Stimulated activated naive CD8-positive, alpha-beta T cell treated with anti-CD3 and anti-CD28 coated beads, Interleukin-15, Interleukin-2, amounts not matched to agents 100 ng/mL and 50 ng/mL, for 24 hours (primary cell): ENCODE measurements around the gene KCNIP1.

ENCODE experiments used
- H3K27ac Mint-ChIP-seq: one replicate; pipeline ENCODE4 v1.8.0; 2021; ENCODE audit warnings: mild to moderate bottlenecking, mixed read lengths
- H3K27me3 Mint-ChIP-seq: one replicate; pipeline ENCODE4 v1.8.0; 2021; ENCODE audit warnings: mixed read lengths
- H3K36me3 Mint-ChIP-seq: one replicate; pipeline ENCODE4 v1.8.0; 2021; ENCODE audit warnings: low read depth, mixed read lengths
- H3K4me1 Mint-ChIP-seq: one replicate; pipeline ENCODE4 v1.8.0; 2021; ENCODE audit warnings: low read depth, mixed read lengths
- H3K4me3 Mint-ChIP-seq: one replicate; pipeline ENCODE4 v1.8.0; 2021; ENCODE audit warnings: mild to moderate bottlenecking, mixed read lengths
- H3K9me3 Mint-ChIP-seq: one replicate; pipeline ENCODE4 v1.8.0; 2021; ENCODE audit warnings: mixed read lengths

The KCNIP1 gene

GRCh38 chr5:170771496-170771895 lies 267.7 kb downstream of the KCNIP1 start:
- Mint-ChIP-seq H3K27ac (no peak overlapping the region), H3K36me3 (no peaks in the 10 kb centered on the region), H3K27me3 (peaks cover 3% of the 10 kb centered on the region), H3K9me3 (no peaks in the 10 kb centered on the region), H3K4me3 (no peak overlapping the region), H3K4me1 (no peaks in the 10 kb centered on the region)

DNA sequence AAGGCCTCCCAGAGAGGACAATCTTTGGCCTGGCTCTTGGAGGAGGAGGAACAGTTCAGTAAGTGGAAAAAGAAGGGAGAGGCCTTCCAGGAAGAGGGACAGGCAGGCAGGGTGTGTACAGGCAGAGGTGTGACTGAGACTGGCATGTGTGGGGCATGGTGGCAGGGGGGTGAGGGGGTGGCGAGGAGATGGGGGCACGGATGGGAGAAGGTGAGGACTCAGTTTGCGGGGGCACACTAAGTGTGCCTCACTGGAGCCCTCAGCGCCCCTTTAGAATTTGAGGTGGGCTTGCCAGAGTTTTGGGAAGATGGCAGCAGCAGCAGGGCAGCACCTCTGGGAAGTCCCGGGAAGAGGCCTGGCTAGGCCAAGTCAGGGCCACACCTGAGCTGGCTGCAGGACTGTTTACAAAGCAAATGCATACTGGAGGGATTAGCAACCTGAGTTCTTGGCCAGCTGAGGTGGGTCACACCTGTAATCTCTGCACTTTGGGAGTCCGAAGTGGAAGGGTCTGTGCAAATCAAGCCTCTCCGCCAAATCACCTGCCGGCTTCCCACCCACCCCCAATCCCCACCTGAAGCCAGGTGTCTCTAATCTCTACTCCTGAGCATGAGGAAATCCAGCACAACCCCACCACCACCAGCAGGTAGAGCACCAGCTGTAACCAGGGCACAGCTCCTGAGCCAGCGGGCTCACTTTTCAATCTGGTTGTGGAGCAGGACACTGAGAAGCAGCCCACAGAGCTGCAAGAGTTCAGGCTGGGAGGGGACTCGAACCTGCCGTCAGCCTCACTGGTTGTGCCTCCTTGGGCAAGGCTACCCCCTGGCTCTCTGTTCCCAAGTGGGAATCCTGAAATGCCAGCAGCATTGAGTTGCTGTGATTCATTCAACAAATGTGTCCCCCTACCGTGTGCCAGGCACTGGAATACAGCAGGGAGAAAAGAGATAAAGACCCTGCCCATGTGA lies 269.5 kb downstream of the KCNIP1 start:
- Mint-ChIP-seq H3K36me3 (no peaks in the 10 kb centered on the region), H3K4me1 (no peaks in the 10 kb centered on the region), H3K27ac (no peak overlapping the region), H3K4me3 (no peak overlapping the region), H3K27me3 (peaks cover 3% of the 10 kb centered on the region), H3K9me3 (no peaks in the 10 kb centered on the region)

DNA sequence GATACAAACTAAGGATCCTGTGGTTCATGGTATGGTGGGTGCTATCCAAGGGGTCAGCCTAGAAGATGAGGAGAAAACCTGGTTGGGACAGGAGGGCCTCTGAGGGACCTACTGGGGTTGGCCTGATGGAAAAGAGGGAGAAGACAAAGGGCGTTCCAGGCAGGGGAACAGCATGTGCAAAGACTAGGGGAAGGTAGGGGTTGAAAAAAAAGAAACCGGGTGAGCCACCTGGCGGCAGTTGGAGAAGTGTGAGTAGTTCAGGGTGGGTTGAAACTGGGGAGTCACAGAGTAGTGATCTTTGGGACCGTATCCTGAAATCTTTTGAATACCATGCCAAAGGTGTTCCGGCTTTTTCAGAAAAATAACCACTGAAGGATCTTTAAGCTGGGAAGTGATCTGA lies 271.0 kb downstream of the KCNIP1 start:
- no peaks in the 10 kb centered on the region for H3K4me1 Mint-ChIP-seq
- no peak overlapping the region for H3K27ac Mint-ChIP-seq
- H3K27me3 Mint-ChIP-seq: peaks cover 3% of the 10 kb centered on the region
- no peaks in the 10 kb centered on the region for H3K9me3 Mint-ChIP-seq
- H3K36me3 Mint-ChIP-seq: no peaks in the 10 kb centered on the region
- H3K4me3 Mint-ChIP-seq: no peak overlapping the region

DNA sequence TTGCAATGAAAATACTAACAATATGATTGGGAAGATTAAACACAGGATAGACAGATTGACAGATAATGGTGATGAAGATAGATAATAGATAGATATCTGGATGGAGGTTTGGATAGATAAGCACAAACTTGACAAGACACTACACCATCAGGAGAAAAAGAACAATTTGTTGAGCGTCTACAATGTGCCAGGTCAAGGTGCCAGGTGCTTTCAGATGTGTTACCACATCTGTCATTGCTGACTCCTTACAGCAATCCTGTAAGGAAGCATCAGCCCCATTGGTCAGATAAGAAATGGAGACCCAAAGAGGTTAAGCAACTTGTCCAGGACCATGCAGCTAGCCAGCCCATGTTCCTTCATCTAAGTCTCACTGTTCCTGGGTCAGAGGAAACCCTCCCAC lies 278.1 kb downstream of the KCNIP1 start:
- Mint-ChIP-seq H3K27me3 (no peaks in the 10 kb centered on the region), H3K9me3 (no peaks in the 10 kb centered on the region), H3K36me3 (no peaks in the 10 kb centered on the region)

GRCh38 chr5:170782438-170782837 lies 278.6 kb downstream of the KCNIP1 start:
- H3K4me1 Mint-ChIP-seq: no peaks in the 10 kb centered on the region
- no peak overlapping the region for H3K27ac Mint-ChIP-seq
- no peaks in the 10 kb centered on the region for H3K9me3 Mint-ChIP-seq
- H3K27me3 Mint-ChIP-seq: no peaks in the 10 kb centered on the region
- H3K4me3 Mint-ChIP-seq: no peak overlapping the region
- H3K36me3 Mint-ChIP-seq: no peaks in the 10 kb centered on the region

More for the DNA sequence above, 278.1 kb downstream of the KCNIP1 start:
- H3K4me1 Mint-ChIP-seq: no peaks in the 10 kb centered on the region
- H3K27ac Mint-ChIP-seq: no peak overlapping the region
- no peak overlapping the region for H3K4me3 Mint-ChIP-seq

- Mint-ChIP-seq H3K36me3 (no peaks in the 10 kb centered on the region), H3K9me3 (no peaks in the 10 kb centered on the region), H3K4me1 (no peaks in the 10 kb centered on the region), H3K4me3 (no peak within 1 kb of the TSS), H3K27me3 (no peaks in the 10 kb centered on the region), H3K27ac (no peak within 1 kb of the TSS)
Observed at GRCh38 chr5:170783498-170784247, 279.9 kb downstream of the KCNIP1 start, which contains the start of gene GABRP. GABRP (plus strand) TSS chr5:170783725; CDS start chr5:170788616, 4,891 bp downstream.

DNA sequence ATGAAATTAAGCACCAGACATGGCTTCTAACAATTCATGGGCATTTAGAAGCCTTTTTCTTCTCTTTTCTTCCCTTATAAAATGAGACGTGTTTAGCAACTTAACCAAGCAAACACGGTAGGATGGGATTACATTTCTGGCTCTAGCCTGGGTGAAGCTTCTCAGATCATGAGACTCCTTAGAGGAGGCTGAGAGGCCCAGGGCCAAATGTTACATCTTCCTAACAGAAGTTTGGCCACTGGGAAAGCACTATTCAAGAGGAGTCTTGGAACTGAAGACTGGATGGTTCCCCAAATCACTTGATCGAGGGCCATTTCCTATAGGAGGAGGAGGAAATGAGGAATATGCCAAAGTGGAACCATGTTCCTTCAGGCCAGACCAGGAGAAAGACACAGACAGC lies 281.6 kb downstream of the KCNIP1 start:
- Mint-ChIP-seq H3K36me3 (no peaks in the 10 kb centered on the region), H3K4me3 (no peak overlapping the region), H3K4me1 (no peaks in the 10 kb centered on the region), H3K27me3 (no peaks in the 10 kb centered on the region), H3K9me3 (no peaks in the 10 kb centered on the region), H3K27ac (no peak overlapping the region)
